IPS-18a (cell line): Measurements from ENCODE around the gene LRFN2.

ENCODE experiments used
- H3K27ac ChIP-seq: one replicate; pipeline ENCODE4 v1.5.1; 2013; ENCODE audit warnings: low read length
- H3K27me3 ChIP-seq: one replicate; pipeline ENCODE4 v1.6.1; 2013; ENCODE audit warnings: mild to moderate bottlenecking, low read length; ENCODE audit not compliant: control insufficient read depth, insufficient read depth
- H3K36me3 ChIP-seq: one replicate; pipeline ENCODE4 v1.6.1; 2013; ENCODE audit warnings: low read depth, low read length; ENCODE audit not compliant: control insufficient read depth
- H3K4me1 ChIP-seq: one replicate; pipeline ENCODE4 v1.6.1; 2013; ENCODE audit warnings: low read depth, low read length; ENCODE audit not compliant: control insufficient read depth
- H3K4me3 ChIP-seq: one replicate; pipeline ENCODE4 v1.5.1; 2013; ENCODE audit warnings: low read length
- H3K9ac ChIP-seq: one replicate; pipeline ENCODE4 v1.6.1; 2013; ENCODE audit warnings: mild to moderate bottlenecking, low read length, moderate library complexity
- H3K9me3 ChIP-seq: one replicate; pipeline ENCODE4 v1.6.1; 2013; ENCODE audit warnings: low read depth, low read length; ENCODE audit not compliant: control insufficient read depth

LRFN2 gene

DNA sequence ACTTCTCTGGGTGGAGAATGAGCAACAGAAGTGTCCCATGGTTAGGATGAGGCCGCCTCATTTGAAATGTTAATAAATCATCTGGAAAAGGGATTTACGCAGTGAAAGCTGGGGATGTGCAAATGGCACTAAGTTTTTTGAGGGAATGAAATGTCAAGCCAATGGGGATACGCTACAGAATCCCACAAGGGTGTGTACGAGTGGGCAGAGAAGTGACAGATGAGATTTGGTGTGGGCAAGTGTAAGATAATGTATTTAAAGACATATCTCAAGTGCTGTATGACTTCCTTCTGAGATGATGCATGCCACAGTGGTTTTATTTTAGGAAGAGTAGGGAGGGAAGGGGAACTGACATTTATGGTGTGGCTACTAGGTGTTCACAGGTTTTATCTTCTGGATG lies 100.6 kb downstream of the LRFN2 start:
- Histone ChIP-seq H3K9ac (no peak overlapping the region), H3K4me1 (no peaks in the 10 kb centered on the region), H3K27me3 (no peaks in the 10 kb centered on the region)

DNA sequence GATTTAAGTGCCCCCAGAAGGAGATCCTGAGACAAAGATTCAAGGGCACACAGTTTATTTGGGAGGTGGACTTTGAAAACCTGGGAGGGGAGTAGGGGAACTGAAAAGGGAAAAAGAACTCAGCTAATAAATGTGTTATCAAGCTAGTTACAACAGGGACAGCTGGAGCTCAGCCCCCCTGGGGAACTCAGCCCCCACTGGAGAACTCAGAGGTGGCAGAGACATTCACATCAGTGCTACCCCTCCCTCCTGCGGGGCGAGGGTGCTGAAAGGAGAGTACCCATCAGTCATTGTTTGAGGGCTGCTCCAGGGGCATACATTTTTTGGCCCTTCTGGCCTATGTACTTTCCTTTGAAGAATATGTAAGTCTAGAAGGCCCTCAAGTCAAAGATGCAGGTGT lies 101.4 kb downstream of the LRFN2 start:
- no peaks in the 10 kb centered on the region for H3K36me3 ChIP-seq

More for the DNA sequence above, 100.6 kb downstream of the LRFN2 start:
- H3K4me3 ChIP-seq = no peak overlapping the region
- H3K9me3 ChIP-seq = no peaks in the 10 kb centered on the region
- no peaks in the 10 kb centered on the region for H3K36me3 ChIP-seq
- H3K27ac ChIP-seq = no peak overlapping the region

DNA sequence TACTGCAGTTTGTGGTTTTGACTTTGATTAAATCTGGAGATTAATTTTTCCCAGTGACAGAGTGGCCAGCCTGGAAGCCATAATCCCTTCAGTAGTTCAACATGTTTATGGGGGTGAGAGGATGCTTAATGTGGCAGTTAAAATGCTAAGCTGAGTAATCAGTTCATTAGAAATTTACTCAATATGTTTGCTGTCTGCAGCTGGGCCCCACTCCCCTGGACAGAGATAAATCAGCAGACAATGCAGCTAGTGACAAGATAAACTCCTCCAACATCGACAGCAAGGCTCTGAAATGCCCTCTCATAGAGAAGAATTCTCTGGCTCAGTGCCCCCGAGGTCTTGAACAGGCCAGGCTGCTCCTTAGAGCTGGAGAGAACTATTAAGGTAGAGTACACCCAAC lies 101.9 kb downstream of the LRFN2 start:
- Histone ChIP-seq H3K27me3 (no peaks in the 10 kb centered on the region), H3K9ac (no peak overlapping the region), H3K27ac (no peak overlapping the region), H3K4me3 (no peak overlapping the region), H3K36me3 (no peaks in the 10 kb centered on the region), H3K4me1 (no peaks in the 10 kb centered on the region), H3K9me3 (no peaks in the 10 kb centered on the region)

More for the DNA sequence above, 101.4 kb downstream of the LRFN2 start:
- Histone ChIP-seq H3K27me3 (no peaks in the 10 kb centered on the region), H3K4me3 (no peak overlapping the region), H3K4me1 (no peaks in the 10 kb centered on the region), H3K9ac (no peak overlapping the region), H3K9me3 (no peaks in the 10 kb centered on the region), H3K27ac (no peak overlapping the region)

DNA sequence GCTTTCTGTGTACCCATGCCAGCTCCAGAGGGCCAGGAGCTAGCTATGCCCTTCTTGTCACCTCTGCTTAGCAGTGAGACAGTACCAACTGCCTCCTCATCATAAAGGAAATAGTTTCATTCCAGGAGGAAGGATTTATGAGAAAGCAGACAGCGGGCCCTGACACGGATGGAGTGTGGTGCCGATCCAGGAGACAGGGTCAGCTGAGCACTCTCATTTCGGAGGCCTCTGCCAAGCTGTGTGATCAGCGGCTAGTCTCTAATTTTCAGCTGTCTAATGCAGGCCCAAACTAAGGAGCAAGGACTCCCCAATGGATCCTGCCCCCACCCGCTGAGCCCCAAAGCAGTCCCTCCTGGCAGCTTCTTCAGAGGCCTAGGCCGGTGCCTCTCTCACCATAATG lies 103.1 kb downstream of the LRFN2 start:
- H3K4me1 ChIP-seq = no peaks in the 10 kb centered on the region
- H3K27ac ChIP-seq = no peak overlapping the region
- no peaks in the 10 kb centered on the region for H3K36me3 ChIP-seq
- no peak overlapping the region for H3K4me3 ChIP-seq
- H3K27me3 ChIP-seq = no peaks in the 10 kb centered on the region
- no peak overlapping the region for H3K9ac ChIP-seq
- no peaks in the 10 kb centered on the region for H3K9me3 ChIP-seq

DNA sequence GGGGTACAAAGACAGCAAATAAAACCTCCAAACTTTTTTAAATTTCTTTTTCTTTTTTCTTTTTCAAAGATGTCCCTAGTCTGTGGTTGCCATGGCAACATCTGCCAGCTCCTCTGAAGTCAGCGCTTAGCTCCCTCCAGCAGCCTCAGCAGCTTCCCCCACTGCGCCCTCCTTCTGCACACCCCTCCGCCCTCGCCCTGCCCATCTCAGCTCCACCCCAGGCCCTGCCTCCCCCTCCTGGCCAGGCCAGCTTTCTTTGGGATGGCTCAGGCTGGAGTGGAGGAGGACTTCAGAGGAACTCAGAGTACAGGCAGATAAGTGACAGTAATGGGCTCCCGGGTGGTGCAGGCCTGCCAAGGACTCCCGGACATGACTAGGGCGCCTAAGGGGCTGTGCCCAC lies 104.6 kb downstream of the LRFN2 start:
- Histone ChIP-seq H3K4me3 (no peak overlapping the region), H3K9ac (no peak overlapping the region), H3K27ac (no peak overlapping the region), H3K9me3 (no peaks in the 10 kb centered on the region), H3K36me3 (no peaks in the 10 kb centered on the region), H3K4me1 (peaks cover 4% of the 10 kb centered on the region), H3K27me3 (no peaks in the 10 kb centered on the region)

DNA sequence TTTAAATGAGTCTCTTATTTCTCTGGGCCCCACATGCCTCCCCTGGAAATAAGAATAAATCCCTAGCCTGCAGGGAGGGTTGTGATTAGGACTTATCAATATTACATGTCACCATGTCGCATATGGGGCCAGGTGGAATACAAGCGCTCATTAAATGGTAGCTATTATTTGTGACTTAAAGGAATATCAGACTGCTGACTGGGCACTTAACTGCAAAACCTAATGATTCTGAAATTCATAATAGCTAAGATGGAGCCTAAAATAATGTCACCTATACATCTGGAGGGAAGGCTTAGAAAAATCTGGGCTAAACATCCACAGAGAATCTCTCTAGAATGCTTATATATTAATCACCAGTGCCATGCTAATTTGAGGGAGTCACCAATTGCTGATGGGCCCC lies 106.5 kb downstream of the LRFN2 start:
- Histone ChIP-seq H3K4me3 (no peak overlapping the region), H3K9me3 (no peaks in the 10 kb centered on the region), H3K9ac (no peak overlapping the region), H3K27me3 (no peaks in the 10 kb centered on the region), H3K36me3 (no peaks in the 10 kb centered on the region), H3K4me1 (peaks cover 4% of the 10 kb centered on the region), H3K27ac (no peak overlapping the region)

DNA sequence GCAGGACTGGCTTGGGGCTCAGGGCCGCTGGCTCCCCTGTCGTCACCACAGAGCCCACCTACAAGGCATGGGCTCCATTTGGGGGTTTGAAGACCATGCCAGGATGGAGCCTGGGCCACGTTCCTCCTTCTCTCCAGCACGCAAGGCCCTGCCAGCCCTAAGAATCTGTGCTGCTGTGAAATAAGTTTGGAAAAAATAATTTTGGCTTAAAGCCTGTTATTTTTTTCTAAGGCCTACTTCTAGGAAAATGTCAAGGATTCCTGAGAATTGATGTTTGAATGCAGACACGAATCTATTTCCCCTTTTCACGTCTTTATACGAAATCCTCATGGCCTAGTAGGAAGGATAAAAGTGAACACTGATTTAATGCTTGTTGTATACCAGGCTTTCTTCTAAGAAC lies 107.5 kb downstream of the LRFN2 start:
- Histone ChIP-seq H3K9ac (no peak overlapping the region), H3K9me3 (no peaks in the 10 kb centered on the region), H3K4me3 (no peak overlapping the region), H3K4me1 (peaks cover 4% of the 10 kb centered on the region), H3K27me3 (no peaks in the 10 kb centered on the region), H3K27ac (no peak overlapping the region), H3K36me3 (no peaks in the 10 kb centered on the region)

DNA sequence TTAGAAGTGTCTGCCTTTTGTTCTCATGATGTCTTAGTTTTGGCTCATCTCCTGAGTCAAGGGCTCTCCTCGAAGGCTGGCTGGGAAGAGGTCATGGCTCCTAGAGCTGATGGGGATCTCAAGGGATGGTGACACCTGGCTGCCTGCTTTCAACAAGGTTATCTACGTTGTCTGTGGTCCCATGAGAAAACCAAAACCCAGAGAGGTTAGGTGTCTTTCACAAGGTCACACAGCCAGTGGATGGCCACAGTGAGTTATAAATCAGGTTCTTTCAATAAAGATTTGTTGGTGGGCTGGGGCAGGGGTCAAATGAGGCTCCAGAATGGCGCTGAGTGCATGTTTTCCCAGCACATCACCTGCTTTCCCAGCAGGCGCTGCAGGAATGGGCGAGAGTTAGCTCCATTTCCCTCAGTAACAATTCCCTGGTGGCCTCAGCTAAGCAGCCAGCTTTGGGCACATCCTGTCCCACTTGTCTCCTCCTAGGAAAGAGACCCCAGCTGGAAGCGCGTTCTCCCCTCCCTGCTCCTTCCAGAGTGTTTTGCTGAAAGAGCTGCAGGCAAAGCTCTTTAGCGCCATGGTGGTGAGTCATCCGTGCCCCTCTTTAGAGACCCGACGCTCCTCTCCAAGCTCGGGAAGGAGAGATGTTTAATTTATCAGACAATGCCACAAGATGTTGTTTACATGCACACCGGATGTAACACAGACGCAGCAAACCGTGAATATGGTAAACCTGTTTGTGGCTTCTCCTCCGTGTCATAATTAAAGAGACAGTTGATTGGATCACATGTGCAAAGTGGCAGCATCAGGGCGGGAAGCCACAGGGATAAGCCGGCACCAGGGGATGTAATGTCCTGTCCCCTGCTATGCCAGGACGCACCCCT lies 109.7 kb downstream of the LRFN2 start:
- no peak overlapping the region for H3K4me3 ChIP-seq
- H3K9me3 ChIP-seq = no peaks in the 10 kb centered on the region
- H3K4me1 ChIP-seq = peaks cover 4% of the 10 kb centered on the region
- no peak overlapping the region for H3K9ac ChIP-seq
- no peak overlapping the region for H3K27ac ChIP-seq
- H3K36me3 ChIP-seq = no peaks in the 10 kb centered on the region
- H3K27me3 ChIP-seq = no peaks in the 10 kb centered on the region

DNA sequence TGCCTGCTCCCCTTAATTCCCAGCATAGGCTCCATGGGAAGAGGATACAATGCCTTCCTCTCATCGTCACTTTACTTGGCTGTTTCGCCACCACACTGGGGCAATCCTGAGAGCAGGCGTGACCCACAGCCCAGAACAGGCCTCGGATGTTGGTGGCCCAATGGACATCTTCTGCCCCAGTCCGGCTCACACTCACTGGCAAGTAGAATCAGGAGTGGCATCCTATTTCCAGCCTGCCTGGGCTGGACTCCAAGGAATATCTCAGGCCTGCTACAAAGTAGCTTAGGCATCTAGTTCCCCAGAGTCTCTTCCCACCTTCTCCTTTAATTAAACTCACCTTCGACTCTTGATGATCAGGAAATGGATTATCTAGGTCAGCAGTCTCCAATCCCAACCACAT lies 110.5 kb downstream of the LRFN2 start:
- H3K4me1 ChIP-seq = peaks cover 7% of the 10 kb centered on the region
- no peaks in the 10 kb centered on the region for H3K36me3 ChIP-seq
- no peaks in the 10 kb centered on the region for H3K9me3 ChIP-seq
- no peak overlapping the region for H3K4me3 ChIP-seq
- H3K9ac ChIP-seq = no peak overlapping the region
- no peak overlapping the region for H3K27ac ChIP-seq
- no peaks in the 10 kb centered on the region for H3K27me3 ChIP-seq

DNA sequence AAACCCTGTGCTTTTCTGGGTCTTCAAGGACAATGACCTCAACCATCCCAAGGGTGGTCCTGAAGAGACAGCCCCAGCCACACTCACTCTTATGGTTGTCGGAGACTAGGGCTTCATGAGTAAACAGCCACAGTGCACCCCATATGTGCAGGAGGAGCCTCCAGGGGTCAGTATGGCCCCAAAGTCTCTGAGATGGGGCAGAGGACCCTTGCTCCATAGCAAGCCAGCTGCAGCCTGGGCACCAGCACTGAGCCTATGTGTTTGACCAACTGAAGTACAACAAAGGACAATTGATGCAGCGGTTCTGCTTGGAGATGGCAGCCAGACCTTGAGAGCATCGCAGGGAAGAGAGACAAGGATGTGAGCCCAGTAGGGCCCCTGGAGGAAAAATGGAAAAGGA lies 112.2 kb downstream of the LRFN2 start:
- H3K9ac ChIP-seq = no peak overlapping the region
- no peak overlapping the region for H3K4me3 ChIP-seq
- H3K27me3 ChIP-seq = no peaks in the 10 kb centered on the region
- no peaks in the 10 kb centered on the region for H3K36me3 ChIP-seq
- no peaks in the 10 kb centered on the region for H3K9me3 ChIP-seq
- peaks cover 7% of the 10 kb centered on the region for H3K4me1 ChIP-seq
- H3K27ac ChIP-seq = no peak overlapping the region

DNA sequence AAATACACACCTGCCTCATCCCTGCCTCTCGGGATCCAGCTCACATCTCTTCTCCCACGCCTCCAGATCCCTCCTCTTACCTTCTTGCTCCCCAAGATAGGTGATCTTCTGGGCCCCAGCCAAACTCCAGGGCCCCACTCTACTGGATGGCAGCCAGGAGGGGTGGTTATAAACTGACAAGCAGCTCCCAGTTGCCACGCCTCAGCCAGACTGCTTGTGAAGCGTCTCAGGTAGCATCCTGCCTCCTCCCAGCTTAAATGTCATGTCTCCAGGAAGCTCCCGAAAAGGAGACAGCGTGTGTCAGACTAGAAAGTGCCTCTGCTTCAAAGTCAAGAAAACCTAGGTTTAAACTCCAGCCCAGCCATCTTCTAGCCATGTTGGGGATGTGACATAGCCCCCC lies 114.1 kb downstream of the LRFN2 start:
- Histone ChIP-seq H3K4me1 (peaks cover 7% of the 10 kb centered on the region), H3K36me3 (no peaks in the 10 kb centered on the region), H3K9ac (no peak overlapping the region), H3K9me3 (no peaks in the 10 kb centered on the region), H3K27ac (no peak overlapping the region), H3K4me3 (no peak overlapping the region), H3K27me3 (no peaks in the 10 kb centered on the region)

DNA sequence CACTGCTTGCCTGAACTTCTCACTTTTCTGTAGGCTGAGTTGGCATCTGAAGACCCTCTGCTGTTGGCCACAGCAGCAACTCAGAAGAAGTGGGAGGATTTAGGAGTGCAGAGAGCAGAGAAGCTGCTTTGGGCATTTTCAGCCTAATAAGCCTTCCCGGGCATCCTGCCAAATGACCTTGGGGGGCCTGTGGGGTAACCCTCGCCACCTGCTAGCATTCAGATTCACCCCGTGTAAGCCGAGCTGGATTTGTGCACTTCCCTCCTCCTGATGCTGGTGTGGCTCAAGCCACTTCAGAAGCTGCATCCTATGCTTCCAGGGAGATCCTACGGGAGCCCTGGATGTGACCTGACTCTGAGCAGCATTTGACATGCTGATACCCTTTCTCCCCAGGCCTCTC lies 114.8 kb downstream of the LRFN2 start:
- Histone ChIP-seq H3K9me3 (no peaks in the 10 kb centered on the region), H3K9ac (no peak overlapping the region), H3K4me3 (no peak overlapping the region), H3K4me1 (peaks cover 4% of the 10 kb centered on the region), H3K27ac (no peak overlapping the region), H3K27me3 (no peaks in the 10 kb centered on the region), H3K36me3 (no peaks in the 10 kb centered on the region)
